ENCODE results near the gene CNBD2. TPM values are rescaled to one million over a fixed set of nuclear protein-coding genes. Genes with fewer than 3 reads are reported as not detected.

CNBD2 gene
- total and polyA plus RNA-seq, 12 donors: 1.1 to 23.3 (median 5.2) TPM

- TF ChIP-seq POLR2A (IDR thresholded peaks at IDR 0.05): no peak
- TF ChIP-seq, protein P1, sequence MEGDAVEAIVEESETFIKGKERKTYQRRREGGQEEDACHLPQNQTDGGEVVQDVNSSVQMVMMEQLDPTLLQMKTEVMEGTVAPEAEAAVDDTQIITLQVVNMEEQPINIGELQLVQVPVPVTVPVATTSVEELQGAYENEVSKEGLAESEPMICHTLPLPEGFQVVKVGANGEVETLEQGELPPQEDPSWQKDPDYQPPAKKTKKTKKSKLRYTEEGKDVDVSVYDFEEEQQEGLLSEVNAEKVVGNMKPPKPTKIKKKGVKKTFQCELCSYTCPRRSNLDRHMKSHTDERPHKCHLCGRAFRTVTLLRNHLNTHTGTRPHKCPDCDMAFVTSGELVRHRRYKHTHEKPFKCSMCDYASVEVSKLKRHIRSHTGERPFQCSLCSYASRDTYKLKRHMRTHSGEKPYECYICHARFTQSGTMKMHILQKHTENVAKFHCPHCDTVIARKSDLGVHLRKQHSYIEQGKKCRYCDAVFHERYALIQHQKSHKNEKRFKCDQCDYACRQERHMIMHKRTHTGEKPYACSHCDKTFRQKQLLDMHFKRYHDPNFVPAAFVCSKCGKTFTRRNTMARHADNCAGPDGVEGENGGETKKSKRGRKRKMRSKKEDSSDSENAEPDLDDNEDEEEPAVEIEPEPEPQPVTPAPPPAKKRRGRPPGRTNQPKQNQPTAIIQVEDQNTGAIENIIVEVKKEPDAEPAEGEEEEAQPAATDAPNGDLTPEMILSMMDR (IDR thresholded peaks at IDR 0.05): no peak
- Histone ChIP-seq H3K9me3 (replicated peaks in 1 of 3) (no peaks in the 10 kb centered on the region), H3K36me3 (replicated peaks in 1 of 2) (no peaks in the 10 kb centered on the region), H3K4me1 (replicated peaks in 1 of 2) (no peaks in the 10 kb centered on the region), H3K4me3 (no peak overlapping the region), H3K27ac (no peak overlapping the region), H3K27me3 (no peaks in the 10 kb centered on the region)
- WGBS, 4 donors: 78 to 87% (median 80%) methylated on average over 9 of the region's 9 CpGs
- DNase-seq: peak in 1 of 7 donors; percentile 17
- intact Hi-C loops (cut with DNase I): no loop called here
These were observed 9.7 kb downstream of the CNBD2 start for GRCh38 chr20:35978041-35978513.

DNA sequence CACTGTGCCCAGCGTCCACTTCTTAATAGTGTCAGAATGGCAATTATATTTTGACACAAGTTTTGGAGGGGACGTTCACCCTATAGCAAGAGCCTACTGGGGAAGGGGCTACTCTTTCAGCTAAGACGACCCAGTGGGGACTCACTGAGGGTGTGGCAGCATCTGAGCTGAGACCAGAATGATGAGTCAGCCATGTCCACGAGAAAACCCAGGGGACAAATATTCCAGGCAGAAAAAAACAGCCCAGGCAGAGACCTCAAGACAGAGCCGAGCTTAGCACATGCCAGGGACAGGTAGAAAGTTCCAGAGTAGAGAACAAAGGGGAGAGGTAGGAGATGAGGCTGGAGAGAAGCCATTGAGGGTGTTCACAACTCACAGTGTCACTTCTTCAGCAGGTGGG is 11.2 kb downstream of the CNBD2 start:
- Histone ChIP-seq H3K27me3 (no peaks in the 10 kb centered on the region), H3K36me3 (replicated peaks in 1 of 2) (no peaks in the 10 kb centered on the region), H3K4me1 (replicated peaks in 1 of 2) (no peaks in the 10 kb centered on the region), H3K9me3 (replicated peaks in 1 of 3) (no peaks in the 10 kb centered on the region), H3K27ac (no peak overlapping the region), H3K4me3 (no peak overlapping the region)
- TF ChIP-seq, protein P1 (IDR thresholded peaks at IDR 0.05): no peak
- no peak for TF ChIP-seq POLR2A (IDR thresholded peaks at IDR 0.05)
- DNase-seq: peak in 1 of 7 donors; percentile 36
- 63 to 73% (median 67%) methylated on average over 5 of the region's 5 CpGs for WGBS, 4 donors
- intact Hi-C loops (cut with DNase I): no loop called here

DNA sequence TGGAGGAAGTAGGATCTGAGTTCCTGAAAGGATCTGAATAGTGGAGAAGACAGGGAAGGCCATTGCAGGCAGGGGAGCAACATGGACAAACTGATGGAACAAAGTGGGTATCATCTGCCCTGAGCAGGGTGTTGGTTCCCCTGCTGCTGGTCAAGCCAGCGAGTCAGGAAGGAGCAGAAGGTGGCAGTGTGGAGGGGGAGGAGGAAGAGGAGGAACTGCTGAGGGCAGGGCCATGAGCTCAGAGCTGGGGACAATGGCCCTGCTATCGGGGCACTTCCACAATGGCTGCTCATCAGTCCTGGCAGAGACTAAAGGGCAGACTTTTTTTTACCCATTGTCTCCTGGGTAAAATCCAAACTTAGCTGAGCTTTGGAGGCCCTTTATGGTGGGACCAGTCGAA is 13.6 kb downstream of the CNBD2 start:
- no peak overlapping the region for H3K4me3 ChIP-seq
- H3K36me3 ChIP-seq (replicated peaks in 1 of 2): no peaks in the 10 kb centered on the region
- no peaks in the 10 kb centered on the region for H3K4me1 ChIP-seq (replicated peaks in 1 of 2)
- no peaks in the 10 kb centered on the region for H3K9me3 ChIP-seq (replicated peaks in 1 of 3)
- TF ChIP-seq, protein P1 (IDR thresholded peaks at IDR 0.05): no peak
- intact Hi-C loops (cut with DNase I): loop anchor here in 1 of 2 donors (10.0 kb wide), 1 partner anchor 463 kb away; no protein-coding TSS in a partner anchor
- 55 to 71% (median 67%) methylated on average over 3 of the region's 3 CpGs for WGBS, 4 donors
- no peaks in the 10 kb centered on the region for H3K27me3 ChIP-seq
- peak in 1 of 7 donors; percentile 30 for DNase-seq
- H3K27ac ChIP-seq: no peak overlapping the region

DNA sequence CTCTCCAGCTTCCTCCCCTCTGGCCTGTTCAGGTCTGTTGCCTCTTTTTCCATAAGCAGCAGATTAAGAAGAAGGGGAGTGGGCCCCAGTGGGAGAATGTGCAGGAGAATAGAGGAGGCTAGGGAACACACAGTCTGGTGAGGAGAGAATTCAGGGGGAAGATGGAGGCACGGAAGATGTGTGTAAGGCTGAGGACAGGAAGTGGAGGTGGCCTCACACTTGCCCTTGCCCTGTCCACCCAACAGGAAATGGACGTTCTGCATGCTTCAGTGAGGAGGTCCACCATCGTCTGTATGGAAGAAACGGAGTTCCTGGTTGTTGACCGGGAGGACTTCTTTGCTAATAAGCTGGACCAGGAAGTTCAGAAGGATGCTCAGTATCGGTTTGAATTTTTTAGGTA is 16.0 kb downstream of the CNBD2 start:
- no peak overlapping the region for H3K4me3 ChIP-seq
- H3K27me3 ChIP-seq: no peaks in the 10 kb centered on the region
- no peak for TF ChIP-seq POLR2A (IDR thresholded peaks at IDR 0.05)
- TF ChIP-seq, protein P1 (IDR thresholded peaks at IDR 0.05): no peak
- H3K9me3 ChIP-seq (replicated peaks in 1 of 3): no peaks in the 10 kb centered on the region
- 72 to 76% (median 74%) methylated on average over 6 of the region's 6 CpGs for WGBS, 4 donors
- H3K36me3 ChIP-seq (replicated peaks in 1 of 2): no peaks in the 10 kb centered on the region
- no peak overlapping the region for H3K27ac ChIP-seq
- H3K4me1 ChIP-seq (replicated peaks in 1 of 2): no peaks in the 10 kb centered on the region
- intact Hi-C loops (cut with DNase I): loop anchor here in 1 of 2 donors (10.0 kb wide), 1 partner anchor 460 kb away; no protein-coding TSS in a partner anchor
- no peak for DNase-seq

All from adrenal gland (tissue), 12 donors.